ENCODE results near the gene SLITRK4. TPM values are rescaled to one million over a fixed set of nuclear protein-coding genes. Genes with fewer than 3 reads are reported as not detected.

SLITRK4 gene
- total RNA-seq, 1 donor from 2014 or later: 7.7 TPM

DNA sequence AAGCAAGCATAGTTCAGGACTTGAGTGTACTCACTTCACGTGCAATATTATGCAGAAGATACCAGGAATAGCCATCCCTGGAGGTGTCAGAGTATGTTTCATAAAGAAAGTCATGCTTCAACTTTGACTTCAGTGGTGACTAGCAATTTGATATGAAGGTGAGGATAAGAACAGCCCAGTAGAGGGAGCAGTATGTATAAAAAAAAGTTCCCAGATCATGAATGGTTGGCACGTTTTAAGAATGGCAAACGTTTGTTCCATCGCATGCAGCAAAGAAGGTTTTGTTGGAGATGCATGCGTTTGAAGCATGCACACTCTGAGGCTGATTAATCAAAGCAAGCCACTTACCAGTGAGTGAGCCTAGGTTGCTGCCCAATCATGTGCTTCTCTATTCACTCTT, 33.5 kb upstream of the SLITRK4 start:
- Histone ChIP-seq H3K9ac (no peak overlapping the region), H2AFZ (replicated peaks) (no peak overlapping the region), H3K27me3 (no peaks in the 10 kb centered on the region), H3K4me2 (no peak overlapping the region), H3K4me1 (no peaks in the 10 kb centered on the region), H3K4me3 (no peak overlapping the region), H3F3A (ENCODE audit: low read depth) (no peaks in the 10 kb centered on the region), H3K79me2 (ENCODE audit: low read depth) (no peaks in the 10 kb centered on the region), H3K9me3 (ENCODE audit: low read depth) (peaks cover 6% of the 10 kb centered on the region), H3K27ac (no peak overlapping the region), H3K36me3 (no peaks in the 10 kb centered on the region), H4K20me1 (ENCODE audit: low read depth) (no peaks in the 10 kb centered on the region)
- H3K27ac Mint-ChIP-seq: no peak overlapping the region
- H3K36me3 Mint-ChIP-seq: no peaks in the 10 kb centered on the region
- no peaks in the 10 kb centered on the region for H3K4me1 Mint-ChIP-seq
- H3K4me3 Mint-ChIP-seq: no peak overlapping the region
- peak; percentile 2 for DNase-seq (ENCODE audit: low spot score)
- H3K9me3 Mint-ChIP-seq: no peaks in the 10 kb centered on the region
- peaks cover 2% of the 10 kb centered on the region for H3K27me3 Mint-ChIP-seq (ENCODE audit: insufficient read depth, low read depth)
- peak; percentile 30 for TF ChIP-seq CTCF (IDR thresholded peaks at IDR 0.05)
- TF ChIP-seq EZH2phosphoT487 (IDR thresholded peaks at IDR 0.05): no peak
- no peak for TF ChIP-seq EZH2 (IDR thresholded peaks at IDR 0.05)

DNA sequence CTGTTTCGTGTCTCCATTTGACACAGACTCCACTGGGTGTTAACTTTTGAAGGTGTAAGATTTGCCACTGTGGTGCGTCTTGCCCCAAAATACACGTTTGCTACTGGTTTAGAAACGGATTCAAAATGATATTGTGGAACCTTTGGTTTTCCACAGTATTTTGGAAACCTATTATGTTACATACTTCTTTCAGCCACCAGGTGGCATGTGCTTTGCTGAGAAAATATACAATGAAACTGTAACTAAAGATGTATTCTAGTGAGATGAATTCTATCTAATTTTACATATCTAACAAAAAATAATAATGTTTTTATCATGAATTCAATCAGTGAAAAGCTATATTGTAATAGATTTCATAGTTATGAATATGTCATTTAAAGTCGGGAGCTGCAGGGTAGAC, 28.4 kb upstream of the SLITRK4 start:
- Histone ChIP-seq H3K9ac (no peak overlapping the region), H3K36me3 (no peaks in the 10 kb centered on the region), H3K4me2 (no peak overlapping the region), H3F3A (ENCODE audit: low read depth) (no peaks in the 10 kb centered on the region), H3K9me3 (ENCODE audit: low read depth) (no peaks in the 10 kb centered on the region), H2AFZ (replicated peaks) (no peak overlapping the region), H3K27ac (no peak overlapping the region), H4K20me1 (ENCODE audit: low read depth) (no peaks in the 10 kb centered on the region), H3K4me1 (peaks cover 5% of the 10 kb centered on the region), H3K4me3 (no peak overlapping the region), H3K79me2 (ENCODE audit: low read depth) (no peaks in the 10 kb centered on the region), H3K27me3 (no peaks in the 10 kb centered on the region)
- peak; percentile 14 for DNase-seq (ENCODE audit: low spot score)
- Mint-ChIP-seq H3K27ac (no peak overlapping the region), H3K27me3 (ENCODE audit: insufficient read depth, low read depth) (peaks cover 2% of the 10 kb centered on the region), H3K9me3 (no peaks in the 10 kb centered on the region), H3K4me3 (no peak overlapping the region), H3K36me3 (no peaks in the 10 kb centered on the region), H3K4me1 (no peaks in the 10 kb centered on the region)
- TF ChIP-seq EZH2phosphoT487 (IDR thresholded peaks at IDR 0.05): no peak
- peak; percentile 68 for TF ChIP-seq CTCF (IDR thresholded peaks at IDR 0.05)

- H3K4me3 Mint-ChIP-seq: no peak overlapping the region
- Histone ChIP-seq H3K4me1 (peaks cover 5% of the 10 kb centered on the region), H2AFZ (replicated peaks) (no peak overlapping the region), H3K36me3 (no peaks in the 10 kb centered on the region), H3K9ac (no peak overlapping the region), H3K4me2 (no peak overlapping the region), H4K20me1 (ENCODE audit: low read depth) (no peaks in the 10 kb centered on the region), H3K79me2 (ENCODE audit: low read depth) (no peaks in the 10 kb centered on the region), H3K27ac (no peak overlapping the region), H3K4me3 (no peak overlapping the region), H3K27me3 (no peaks in the 10 kb centered on the region), H3F3A (ENCODE audit: low read depth) (no peaks in the 10 kb centered on the region), H3K9me3 (ENCODE audit: low read depth) (no peaks in the 10 kb centered on the region)
- no peak for DNase-seq (ENCODE audit: low spot score)
- H3K36me3 Mint-ChIP-seq: no peaks in the 10 kb centered on the region
- peaks cover 2% of the 10 kb centered on the region for H3K27me3 Mint-ChIP-seq (ENCODE audit: insufficient read depth, low read depth)
- no peaks in the 10 kb centered on the region for H3K4me1 Mint-ChIP-seq
- no peak overlapping the region for H3K27ac Mint-ChIP-seq
- H3K9me3 Mint-ChIP-seq: no peaks in the 10 kb centered on the region
- TF ChIP-seq EZH2phosphoT487 (IDR thresholded peaks at IDR 0.05) (no peak), CTCF (IDR thresholded peaks at IDR 0.05) (no peak), EZH2 (IDR thresholded peaks at IDR 0.05) (no peak)
Measured at GRCh38 chrX:143663755-143664154, 27.9 kb upstream of the SLITRK4 start.

Measured in neural progenitor cell (in vitro differentiated cells).